ENCODE measurements around the gene OSBPL6.

DNA sequence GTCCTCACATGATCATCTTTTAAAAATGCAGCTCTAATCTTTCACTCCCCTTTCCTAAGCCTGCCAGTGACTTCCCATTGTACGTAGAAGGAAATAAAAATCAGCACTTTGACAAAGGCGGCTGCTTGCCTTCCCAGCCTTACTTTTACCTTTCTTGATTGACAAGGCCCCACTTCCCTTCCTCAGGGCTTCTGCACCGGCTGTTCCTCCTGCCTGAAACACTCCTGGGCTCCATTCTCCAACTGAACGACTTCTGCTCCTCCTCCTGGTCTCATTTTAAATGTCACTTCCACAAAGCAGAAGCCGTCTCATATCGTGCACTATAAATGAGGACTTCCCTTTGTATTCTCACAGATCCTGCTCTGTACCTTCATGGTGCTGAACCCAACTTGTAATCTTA is 56.1 kb downstream of the OSBPL6 start:
- TF ChIP-seq, protein P1, sequence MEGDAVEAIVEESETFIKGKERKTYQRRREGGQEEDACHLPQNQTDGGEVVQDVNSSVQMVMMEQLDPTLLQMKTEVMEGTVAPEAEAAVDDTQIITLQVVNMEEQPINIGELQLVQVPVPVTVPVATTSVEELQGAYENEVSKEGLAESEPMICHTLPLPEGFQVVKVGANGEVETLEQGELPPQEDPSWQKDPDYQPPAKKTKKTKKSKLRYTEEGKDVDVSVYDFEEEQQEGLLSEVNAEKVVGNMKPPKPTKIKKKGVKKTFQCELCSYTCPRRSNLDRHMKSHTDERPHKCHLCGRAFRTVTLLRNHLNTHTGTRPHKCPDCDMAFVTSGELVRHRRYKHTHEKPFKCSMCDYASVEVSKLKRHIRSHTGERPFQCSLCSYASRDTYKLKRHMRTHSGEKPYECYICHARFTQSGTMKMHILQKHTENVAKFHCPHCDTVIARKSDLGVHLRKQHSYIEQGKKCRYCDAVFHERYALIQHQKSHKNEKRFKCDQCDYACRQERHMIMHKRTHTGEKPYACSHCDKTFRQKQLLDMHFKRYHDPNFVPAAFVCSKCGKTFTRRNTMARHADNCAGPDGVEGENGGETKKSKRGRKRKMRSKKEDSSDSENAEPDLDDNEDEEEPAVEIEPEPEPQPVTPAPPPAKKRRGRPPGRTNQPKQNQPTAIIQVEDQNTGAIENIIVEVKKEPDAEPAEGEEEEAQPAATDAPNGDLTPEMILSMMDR (tag by site-specific recombination; IDR thresholded peaks at IDR 0.05) = no peak
- TF ChIP-seq ZNF449 (tag by site-specific recombination; IDR thresholded peaks at IDR 0.05) (no peak), ZNF561 (tag by site-specific recombination; IDR thresholded peaks at IDR 0.05; ENCODE audit: borderline replicate concordance) (no peak), ZNF114 (tag by site-specific recombination; IDR thresholded peaks at IDR 0.05) (no peak), ZNF140 (tag by site-specific recombination; IDR thresholded peaks at IDR 0.05) (no peak), ZNF362 (tag by site-specific recombination; IDR thresholded peaks at IDR 0.05) (no peak), ZBTB1 (tag by site-specific recombination; IDR thresholded peaks at IDR 0.05) (no peak), ZNF501 (tag by site-specific recombination; IDR thresholded peaks at IDR 0.05) (no peak), ZNF169 (tag by site-specific recombination; IDR thresholded peaks at IDR 0.05) (no peak)

All from HEK293 (cell line).